Uterus (tissue), 4 donors: ENCODE data around the gene TM9SF1. TPM values are rescaled to one million over a fixed set of nuclear protein-coding genes. Genes with fewer than 3 reads are reported as not detected.

ENCODE experiments used
- DNase-seq, 2 donors: peaks; one replicate each; pipeline ENCODE4 v3.0.0-alpha.2; 2019 to 2020
- H3K27ac ChIP-seq, 2 donors: fragments of 200-600 bp; sonication (generic); 1 replicate in 1 of 2; 2 replicates in 1 of 2; pipeline ENCODE4 v1.5.1; 2016 to 2018
- H3K27me3 ChIP-seq, 2 donors: fragments of 200-600 bp; sonication (generic); one replicate each; pipeline ENCODE4 v1.5.1; 2018 to 2019; ENCODE audit warnings: control low read depth in 1 of 2
- H3K36me3 ChIP-seq, 2 donors: fragments of 200-600 bp; sonication (generic); one replicate each; pipeline ENCODE4 v1.5.1; 2019; ENCODE audit warnings: control low read depth in 1 of 2
- H3K4me1 ChIP-seq, 2 donors: fragments of 200-600 bp; sonication (generic); one replicate each; pipeline ENCODE4 v1.5.1; 2018 to 2019; ENCODE audit warnings: control low read depth in 1 of 2
- H3K4me3 ChIP-seq, 2 donors: fragments of 200-600 bp; sonication (generic); 1 replicate in 1 of 2; 2 replicates in 1 of 2; pipeline ENCODE4 v1.5.1; 2018 to 2019; ENCODE audit warnings: mild to moderate bottlenecking in 1 of 2
- H3K9me3 ChIP-seq, 2 donors: fragments of 200-600 bp; sonication (generic); one replicate each; pipeline ENCODE4 v1.5.1; 2019; ENCODE audit warnings: control low read depth in 1 of 2
- POLR2A ChIP-seq, 2 donors: fragments of 450-650 bp; IDR thresholded peaks; one replicate each; pipeline ENCODE4 v1.6.1; 2016; ENCODE audit warnings: antibody characterized with exemption in 2 of 2, mild to moderate bottlenecking in 1 of 2, moderate library complexity in 1 of 2
- intact Hi-C: fragments of 100-400 bp; cut with DNase I; formaldehyde crosslinking; loops from one replicate; pipeline ENCODE4 v1.15.1; 2023; ENCODE audit warnings: low total_unique reads
- total RNA-seq, 4 donors: library from RNA; depleted of rRNA in 3 of 4; stranded (reverse); fragments of >200 nt in 3 of 4; gene quantifications; one replicate each; pipeline versions ENCODE4 v1.1.0 to v1.2.4, GENCODE V29; 2014 to 2023
- TF ChIP-seq, protein P1 (sequence below), 4 experiments: fragments of 200-600 bp in 2 of 4; fragments of 450-650 bp in 2 of 4; sonication (generic) in 2 of 4; IDR thresholded peaks; one replicate each; pipeline ENCODE4 v1.5.1; 2016 to 2019; ENCODE audit warnings: antibody characterized with exemption in 4 of 4, mild to moderate bottlenecking in 2 of 4, moderate library complexity in 1 of 4
- donor health status: DM: yes; HTN: yes; CAD: no.

TM9SF1 gene
- total RNA-seq, 4 donors from 2014 or later = 31.2 to 79.8 (median 52.4) TPM

DNA sequence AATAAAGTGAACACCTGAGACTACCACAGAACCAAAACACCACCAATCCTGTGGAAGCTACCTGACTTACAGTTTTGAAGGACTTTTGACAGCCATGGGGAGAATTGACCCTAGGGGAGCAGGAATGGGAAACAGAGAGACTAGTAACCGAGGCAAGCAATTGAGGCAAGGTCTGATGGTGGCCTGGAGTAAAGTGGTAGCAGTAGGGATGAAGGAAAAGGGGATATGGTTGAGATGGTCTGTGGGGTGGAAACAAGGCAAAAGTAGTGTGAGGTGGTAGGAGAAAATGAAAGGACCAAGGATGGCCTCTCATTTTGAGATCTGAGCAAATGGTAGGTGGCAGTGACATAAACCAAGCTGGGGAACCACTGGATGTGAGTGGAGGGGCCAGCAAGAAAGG is 38.4 kb downstream of the TM9SF1 start:
- no peaks in the 10 kb centered on the region for H3K9me3 ChIP-seq
- peaks cover 0 to 3% of the 10 kb centered on the region in 2 donors for H3K4me1 ChIP-seq
- H3K27me3 ChIP-seq = no peaks in the 10 kb centered on the region
- H3K4me3 ChIP-seq = no peak overlapping the region
- H3K27ac ChIP-seq = no peak overlapping the region
- no peak for DNase-seq
- intact Hi-C loops = no loop called here
- H3K36me3 ChIP-seq = no peaks in the 10 kb centered on the region
- TF ChIP-seq POLR2A (IDR thresholded peaks at IDR 0.05) = no peak
- TF ChIP-seq, protein P1, sequence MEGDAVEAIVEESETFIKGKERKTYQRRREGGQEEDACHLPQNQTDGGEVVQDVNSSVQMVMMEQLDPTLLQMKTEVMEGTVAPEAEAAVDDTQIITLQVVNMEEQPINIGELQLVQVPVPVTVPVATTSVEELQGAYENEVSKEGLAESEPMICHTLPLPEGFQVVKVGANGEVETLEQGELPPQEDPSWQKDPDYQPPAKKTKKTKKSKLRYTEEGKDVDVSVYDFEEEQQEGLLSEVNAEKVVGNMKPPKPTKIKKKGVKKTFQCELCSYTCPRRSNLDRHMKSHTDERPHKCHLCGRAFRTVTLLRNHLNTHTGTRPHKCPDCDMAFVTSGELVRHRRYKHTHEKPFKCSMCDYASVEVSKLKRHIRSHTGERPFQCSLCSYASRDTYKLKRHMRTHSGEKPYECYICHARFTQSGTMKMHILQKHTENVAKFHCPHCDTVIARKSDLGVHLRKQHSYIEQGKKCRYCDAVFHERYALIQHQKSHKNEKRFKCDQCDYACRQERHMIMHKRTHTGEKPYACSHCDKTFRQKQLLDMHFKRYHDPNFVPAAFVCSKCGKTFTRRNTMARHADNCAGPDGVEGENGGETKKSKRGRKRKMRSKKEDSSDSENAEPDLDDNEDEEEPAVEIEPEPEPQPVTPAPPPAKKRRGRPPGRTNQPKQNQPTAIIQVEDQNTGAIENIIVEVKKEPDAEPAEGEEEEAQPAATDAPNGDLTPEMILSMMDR (IDR thresholded peaks at IDR 0.05) = no peak

- no peaks in the 10 kb centered on the region for H3K9me3 ChIP-seq
- no peak overlapping the region for H3K27ac ChIP-seq
- H3K4me1 ChIP-seq = no peaks in the 10 kb centered on the region
- H3K36me3 ChIP-seq = no peaks in the 10 kb centered on the region
- TF ChIP-seq POLR2A (IDR thresholded peaks at IDR 0.05) = no peak
- TF ChIP-seq, protein P1 (IDR thresholded peaks at IDR 0.05) = no peak
- intact Hi-C loops = no loop called here
- H3K27me3 ChIP-seq = no peaks in the 10 kb centered on the region
- no peak overlapping the region for H3K4me3 ChIP-seq
- no peak for DNase-seq
Observed at GRCh38 chr14:24155100-24155499, 40.1 kb downstream of the TM9SF1 start.

GRCh38 chr14:24151404-24152080 is 43.7 kb downstream of the TM9SF1 start:
- intact Hi-C loops = no loop called here
- Histone ChIP-seq H3K27me3 (no peaks in the 10 kb centered on the region), H3K27ac (no peak overlapping the region), H3K9me3 (no peaks in the 10 kb centered on the region), H3K4me3 (no peak overlapping the region), H3K4me1 (peaks cover 4 to 6% of the 10 kb centered on the region in 2 donors), H3K36me3 (no peaks in the 10 kb centered on the region)
- no peak for DNase-seq
- TF ChIP-seq, protein P1 (IDR thresholded peaks at IDR 0.05) = no peak
- no peak for TF ChIP-seq POLR2A (IDR thresholded peaks at IDR 0.05)

- Histone ChIP-seq H3K27ac (no peak overlapping the region), H3K27me3 (no peaks in the 10 kb centered on the region), H3K9me3 (no peaks in the 10 kb centered on the region), H3K4me3 (no peak overlapping the region), H3K4me1 (peaks cover 4 to 6% of the 10 kb centered on the region in 2 donors), H3K36me3 (no peaks in the 10 kb centered on the region)
- TF ChIP-seq, protein P1 (IDR thresholded peaks at IDR 0.05) = no peak
- no peak for TF ChIP-seq POLR2A (IDR thresholded peaks at IDR 0.05)
- DNase-seq = no peak
- intact Hi-C loops = no loop called here
Observed at GRCh38 chr14:24150993-24151392, 44.2 kb downstream of the TM9SF1 start.

- no peaks in the 10 kb centered on the region for H3K9me3 ChIP-seq
- H3K36me3 ChIP-seq = no peaks in the 10 kb centered on the region
- H3K27me3 ChIP-seq = no peaks in the 10 kb centered on the region
- peaks cover 4 to 6% of the 10 kb centered on the region in 2 donors for H3K4me1 ChIP-seq
- no peak overlapping the region for H3K27ac ChIP-seq
- H3K4me3 ChIP-seq = no peak overlapping the region
- intact Hi-C loops = no loop called here
- no peak for DNase-seq
- TF ChIP-seq, protein P1 (IDR thresholded peaks at IDR 0.05) = no peak
- TF ChIP-seq POLR2A (IDR thresholded peaks at IDR 0.05) = no peak
Observed at GRCh38 chr14:24150567-24150966, 44.7 kb downstream of the TM9SF1 start.
